ENCODE results near the gene IMPG2. TPM values are rescaled to one million over a fixed set of nuclear protein-coding genes. Genes with fewer than 3 reads are reported as not detected.

IMPG2 gene
- total RNA-seq, 1 donor from 2014 or later = under 0.01 TPM

DNA sequence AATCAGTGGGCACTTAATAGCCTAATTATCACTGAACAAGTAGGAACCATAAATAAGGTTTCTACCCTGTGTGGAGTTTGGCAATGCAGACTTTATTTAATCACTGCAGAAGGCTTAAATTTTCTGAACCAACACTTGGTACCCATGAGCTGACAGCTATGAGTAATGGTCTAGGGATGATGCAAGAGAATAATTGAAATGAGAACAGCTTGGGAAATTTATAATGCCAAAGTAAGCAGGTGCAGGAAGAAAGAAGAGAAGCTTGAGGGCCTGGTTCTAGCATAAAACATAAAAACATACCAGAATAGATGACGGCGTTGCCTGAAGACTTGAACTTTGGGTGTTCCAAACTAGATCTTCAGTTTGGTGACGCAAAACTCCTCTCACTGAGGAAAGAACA lies 67.0 kb downstream of the IMPG2 start:
- FAIRE-seq (no peak), DNase-seq (ENCODE audit: low read depth) (peak; percentile 35)
- H3K4me3 ChIP-seq (ENCODE audit: low read depth, low read length) = no peak overlapping the region
- TF ChIP-seq, protein P1, sequence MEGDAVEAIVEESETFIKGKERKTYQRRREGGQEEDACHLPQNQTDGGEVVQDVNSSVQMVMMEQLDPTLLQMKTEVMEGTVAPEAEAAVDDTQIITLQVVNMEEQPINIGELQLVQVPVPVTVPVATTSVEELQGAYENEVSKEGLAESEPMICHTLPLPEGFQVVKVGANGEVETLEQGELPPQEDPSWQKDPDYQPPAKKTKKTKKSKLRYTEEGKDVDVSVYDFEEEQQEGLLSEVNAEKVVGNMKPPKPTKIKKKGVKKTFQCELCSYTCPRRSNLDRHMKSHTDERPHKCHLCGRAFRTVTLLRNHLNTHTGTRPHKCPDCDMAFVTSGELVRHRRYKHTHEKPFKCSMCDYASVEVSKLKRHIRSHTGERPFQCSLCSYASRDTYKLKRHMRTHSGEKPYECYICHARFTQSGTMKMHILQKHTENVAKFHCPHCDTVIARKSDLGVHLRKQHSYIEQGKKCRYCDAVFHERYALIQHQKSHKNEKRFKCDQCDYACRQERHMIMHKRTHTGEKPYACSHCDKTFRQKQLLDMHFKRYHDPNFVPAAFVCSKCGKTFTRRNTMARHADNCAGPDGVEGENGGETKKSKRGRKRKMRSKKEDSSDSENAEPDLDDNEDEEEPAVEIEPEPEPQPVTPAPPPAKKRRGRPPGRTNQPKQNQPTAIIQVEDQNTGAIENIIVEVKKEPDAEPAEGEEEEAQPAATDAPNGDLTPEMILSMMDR (IDR thresholded peaks at IDR 0.05; ENCODE audit: insufficient read depth, low read length, severe bottlenecking) = no peak
- no peaks in the 10 kb centered on the region for H3K27me3 ChIP-seq (ENCODE audit: control insufficient read depth, insufficient read depth, low read length)
- no peaks in the 10 kb centered on the region for H3K36me3 ChIP-seq (ENCODE audit: control insufficient read depth, insufficient read depth, low read length)

DNA sequence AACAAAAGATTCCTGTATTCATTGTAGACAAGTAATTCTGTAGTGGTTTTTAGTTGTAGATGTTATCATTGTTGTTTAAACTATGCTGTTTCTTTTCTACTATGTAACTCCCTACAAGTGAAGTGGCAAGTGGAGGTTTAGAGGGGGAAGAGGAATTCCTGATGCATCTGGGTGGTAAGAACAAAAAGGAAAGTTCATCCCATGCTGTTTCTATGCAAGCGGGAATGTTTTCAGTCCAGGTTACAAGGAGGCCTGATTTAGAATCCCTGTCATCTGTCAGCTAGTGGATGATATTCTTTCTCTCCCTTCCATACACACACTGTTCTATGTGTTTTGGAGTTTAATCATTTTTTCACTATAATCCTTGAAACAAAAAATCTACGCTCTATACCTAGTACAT lies 67.4 kb downstream of the IMPG2 start:
- no peak overlapping the region for H3K4me3 ChIP-seq (ENCODE audit: low read depth, low read length)
- DNase-seq (ENCODE audit: low read depth) (no peak), FAIRE-seq (no peak)
- TF ChIP-seq, protein P1 (IDR thresholded peaks at IDR 0.05; ENCODE audit: insufficient read depth, low read length, severe bottlenecking) = no peak
- H3K36me3 ChIP-seq (ENCODE audit: control insufficient read depth, insufficient read depth, low read length) = no peaks in the 10 kb centered on the region
- no peaks in the 10 kb centered on the region for H3K27me3 ChIP-seq (ENCODE audit: control insufficient read depth, insufficient read depth, low read length)

DNA sequence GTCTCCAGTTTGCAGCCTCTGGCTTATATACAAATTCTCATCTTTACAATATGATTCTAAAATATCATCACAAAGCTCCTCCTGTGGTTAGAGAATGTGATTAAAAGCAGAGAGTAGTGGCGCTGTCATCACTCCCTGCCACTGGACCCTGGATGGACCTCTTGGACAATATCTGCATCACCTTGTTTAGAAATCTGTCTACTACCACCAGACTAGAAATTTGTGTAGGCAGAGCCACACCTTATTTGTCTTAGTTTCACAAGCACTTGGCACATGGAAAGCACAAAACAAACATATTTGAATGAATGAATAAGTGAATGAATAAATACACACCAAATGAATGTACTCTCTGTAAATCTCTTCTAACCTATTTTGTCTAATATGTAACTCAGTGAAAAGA lies 68.1 kb downstream of the IMPG2 start:
- FAIRE-seq (no peak), DNase-seq (ENCODE audit: low read depth) (peak; percentile 30)
- no peaks in the 10 kb centered on the region for H3K36me3 ChIP-seq (ENCODE audit: control insufficient read depth, insufficient read depth, low read length)
- TF ChIP-seq, protein P1 (IDR thresholded peaks at IDR 0.05; ENCODE audit: insufficient read depth, low read length, severe bottlenecking) = no peak
- no peaks in the 10 kb centered on the region for H3K27me3 ChIP-seq (ENCODE audit: control insufficient read depth, insufficient read depth, low read length)
- H3K4me3 ChIP-seq (ENCODE audit: low read depth, low read length) = no peak overlapping the region

DNA sequence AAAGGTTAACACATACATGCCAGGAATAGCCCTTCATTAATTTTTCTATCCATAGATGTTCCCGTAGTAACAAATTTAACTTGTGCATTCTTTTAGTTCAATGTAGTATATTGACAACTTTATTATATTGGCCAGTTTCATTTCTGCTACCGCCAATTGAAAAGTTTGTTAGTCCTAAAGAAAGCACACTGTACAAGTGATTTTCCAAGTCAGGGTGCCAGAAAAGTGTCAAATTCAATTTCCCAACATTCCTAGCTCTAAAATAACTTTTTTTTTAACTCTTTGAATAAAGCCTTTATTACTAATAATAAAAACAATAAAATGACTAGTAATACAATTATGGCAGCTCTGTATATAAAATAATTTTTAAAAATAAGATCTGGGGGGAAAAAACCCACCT lies 68.9 kb downstream of the IMPG2 start:
- TF ChIP-seq, protein P1 (IDR thresholded peaks at IDR 0.05; ENCODE audit: insufficient read depth, low read length, severe bottlenecking) = no peak
- Histone ChIP-seq H3K36me3 (ENCODE audit: control insufficient read depth, insufficient read depth, low read length) (no peaks in the 10 kb centered on the region), H3K27me3 (ENCODE audit: control insufficient read depth, insufficient read depth, low read length) (no peaks in the 10 kb centered on the region), H3K4me3 (ENCODE audit: low read depth, low read length) (no peak overlapping the region)
- no peak for DNase-seq (ENCODE audit: low read depth)
- no peak for FAIRE-seq

DNA sequence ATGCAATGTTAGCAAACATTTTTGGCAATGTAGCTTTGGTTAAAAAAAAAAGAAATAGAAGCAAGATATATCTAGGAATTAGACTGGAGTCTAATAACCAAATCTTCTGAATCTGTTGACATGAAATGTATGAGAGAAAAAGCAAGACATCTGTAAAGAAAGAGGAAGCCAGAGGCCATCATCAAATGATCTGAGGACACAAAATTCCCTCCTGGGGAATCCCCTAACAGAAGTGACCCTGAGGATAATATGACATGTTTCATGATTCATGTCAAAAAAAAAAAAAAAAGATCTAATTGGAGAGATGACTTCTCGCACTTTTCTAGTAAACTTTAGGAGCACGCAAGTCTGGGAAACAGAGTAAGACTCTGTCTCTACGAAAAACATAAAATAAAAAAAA lies 70.9 kb downstream of the IMPG2 start:
- H3K36me3 ChIP-seq (ENCODE audit: control insufficient read depth, insufficient read depth, low read length) = no peaks in the 10 kb centered on the region
- TF ChIP-seq, protein P1 (IDR thresholded peaks at IDR 0.05; ENCODE audit: insufficient read depth, low read length, severe bottlenecking) = no peak
- FAIRE-seq (no peak), DNase-seq (ENCODE audit: low read depth) (no peak)
- H3K4me3 ChIP-seq (ENCODE audit: low read depth, low read length) = no peak overlapping the region
- no peaks in the 10 kb centered on the region for H3K27me3 ChIP-seq (ENCODE audit: control insufficient read depth, insufficient read depth, low read length)

DNA sequence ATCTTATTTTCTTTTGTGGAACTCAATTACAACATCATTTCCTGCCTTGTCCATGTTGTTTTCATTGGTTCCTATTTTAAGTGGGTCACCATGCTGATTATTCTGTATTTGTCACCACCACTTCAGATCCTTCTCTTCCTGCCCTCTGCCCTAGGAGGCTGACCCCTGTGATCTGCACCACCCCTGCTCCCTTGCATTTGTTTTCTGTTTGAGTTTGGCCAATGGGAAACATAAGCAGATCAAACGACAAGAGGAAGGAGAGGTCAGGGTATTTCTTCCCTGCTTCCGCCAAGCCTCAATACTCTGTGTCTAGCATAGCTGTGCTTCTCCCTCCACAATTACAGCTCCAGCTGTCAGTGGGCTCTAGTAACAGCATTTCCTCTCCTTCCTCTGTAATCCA lies 71.6 kb downstream of the IMPG2 start:
- no peaks in the 10 kb centered on the region for H3K36me3 ChIP-seq (ENCODE audit: control insufficient read depth, insufficient read depth, low read length)
- no peak for FAIRE-seq
- DNase-seq (ENCODE audit: low read depth) = no peak
- no peak overlapping the region for H3K4me3 ChIP-seq (ENCODE audit: low read depth, low read length)
- H3K27me3 ChIP-seq (ENCODE audit: control insufficient read depth, insufficient read depth, low read length) = no peaks in the 10 kb centered on the region
- TF ChIP-seq, protein P1 (IDR thresholded peaks at IDR 0.05; ENCODE audit: insufficient read depth, low read length, severe bottlenecking) = no peak
